GM19468 (cell line): ENCODE results near the gene AK2.
"Not testable (repeated sequence)": the region's sequence is repeated elsewhere in the genome, so short reads cannot be mapped to it uniquely, and the experiment has no call there.

Experiments
- ATAC-seq: cut with Tn5 transposase; IDR thresholded peaks from one replicate; pipeline ENCODE4 v1.9.1; 2021; ENCODE audit warnings: mild to moderate bottlenecking, moderate library complexity, moderate number of reproducible peaks; ENCODE audit not compliant: unreplicated experiment; ENCODE audit errors: extremely low read depth

Gene AK2

GRCh38 chr1:33036526-33037503 is at the start of gene AK2:
Gene AK2, minus strand, starts transcription at chr1:33036883. Its CDS starts 55 bp downstream, at chr1:33036828.
- ATAC-seq: peak; percentile 88

- ATAC-seq: no peak
These were observed 49.7 kb upstream of the AK2 start for GRCh38 chr1:33086384-33086850.

- ATAC-seq: no peak
These were observed 48.6 kb upstream of the AK2 start for GRCh38 chr1:33085332-33085731.

GRCh38 chr1:33082575-33083108 is 46.0 kb upstream of the AK2 start:
- ATAC-seq: no peak

- ATAC-seq: no peak
These were observed 45.0 kb upstream of the AK2 start for GRCh38 chr1:33081554-33082305.

GRCh38 chr1:33080885-33081553 is 44.3 kb upstream of the AK2 start, which contains the start of gene AZIN2:
Gene AZIN2, plus strand, starts transcription at chr1:33081153. Its CDS starts 1,097 bp downstream, at chr1:33082250.
- no peak for ATAC-seq

- no peak for ATAC-seq
These were observed 43.7 kb upstream of the AK2 start for GRCh38 chr1:33080373-33080772.

- ATAC-seq: no peak
These were observed 41.4 kb upstream of the AK2 start for GRCh38 chr1:33078030-33078591.

GRCh38 chr1:33074193-33074945 is 37.7 kb upstream of the AK2 start:
- no peak for ATAC-seq

- no peak for ATAC-seq
These were observed 36.0 kb upstream of the AK2 start for GRCh38 chr1:33072707-33073106.

- ATAC-seq: no peak
These were observed 33.9 kb upstream of the AK2 start for GRCh38 chr1:33070628-33071027.

GRCh38 chr1:33068108-33068507 is 31.4 kb upstream of the AK2 start:
- not testable (repeated sequence) for ATAC-seq

GRCh38 chr1:33066477-33066876 is 29.8 kb upstream of the AK2 start:
- ATAC-seq: not testable (repeated sequence)

- ATAC-seq: no peak
These were observed 28.6 kb upstream of the AK2 start for GRCh38 chr1:33065301-33065700.

- not testable (repeated sequence) for ATAC-seq
These were observed 27.6 kb upstream of the AK2 start for GRCh38 chr1:33064284-33064683.

GRCh38 chr1:33061834-33062233 is 25.2 kb upstream of the AK2 start:
- ATAC-seq: no peak

- ATAC-seq: no peak
These were observed 23.9 kb upstream of the AK2 start for GRCh38 chr1:33060579-33061083.

- no peak for ATAC-seq
These were observed 20.4 kb upstream of the AK2 start for GRCh38 chr1:33057095-33057494.

GRCh38 chr1:33056426-33056825 is 19.7 kb upstream of the AK2 start:
- no peak for ATAC-seq
